ENCODE data around the gene PABPN1. TPM values are rescaled to one million over a fixed set of nuclear protein-coding genes. Genes with fewer than 3 reads are reported as not detected.

Gene PABPN1
- total RNA-seq, 3 donors from 2014 or later (not counting 1 experiment from before 2014, with no cell fraction given), result 226 to 261 (median 238) TPM

DNA sequence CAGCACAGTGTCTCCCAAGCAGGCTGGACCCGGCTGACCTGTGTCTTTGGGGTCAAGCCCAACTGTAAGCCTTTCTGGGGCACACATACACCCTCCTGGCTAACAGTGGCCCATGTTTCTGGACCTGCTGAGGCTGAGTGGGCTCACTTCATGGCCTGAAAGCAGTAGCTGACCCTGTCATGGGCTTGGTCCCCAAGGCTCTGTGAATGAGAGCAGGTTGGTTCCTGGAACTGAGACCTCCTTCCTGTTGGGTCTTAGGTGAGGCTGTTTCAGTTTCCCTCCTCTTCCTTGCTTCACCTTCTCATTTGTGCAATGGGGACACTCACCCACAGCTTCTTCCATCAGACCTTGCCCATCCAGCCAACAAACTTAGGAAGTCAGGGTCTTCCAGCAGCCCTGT lies 50.6 kb downstream of the PABPN1 start:
- Mint-ChIP-seq H3K9me3 (no peaks in the 10 kb centered on the region), H3K27ac (no peak overlapping the region), H3K36me3 (no peaks in the 10 kb centered on the region), H3K27me3 (ENCODE audit: low read depth in 2 of 2) (peaks cover 20 to 25% of the 10 kb centered on the region in 2 donors), H3K4me3 (no peak overlapping the region), H3K4me1 (no peaks in the 10 kb centered on the region)
- Histone ChIP-seq H3K4me1 (ENCODE audit: control insufficient read depth, insufficient read depth, low read length) (no peaks in the 10 kb centered on the region), H3K36me3 (ENCODE audit: control insufficient read depth, insufficient read depth, low read length) (no peaks in the 10 kb centered on the region), H3K4me3 (ENCODE audit: low read length) (no peak overlapping the region), H3K27ac (ENCODE audit: low read length) (no peak overlapping the region), H3K27me3 (ENCODE audit: control insufficient read depth, insufficient read depth, low read length) (no peaks in the 10 kb centered on the region), H3K9me3 (ENCODE audit: control insufficient read depth, insufficient read depth, low read length) (no peaks in the 10 kb centered on the region)
- ATAC-seq (no peak), DNase-seq (no peak)
- TF ChIP-seq CTCF (IDR thresholded peaks at IDR 0.05), result no peak
- intact Hi-C loops (cut with micrococcal nuclease), result no loop called here
- WGBS (ENCODE audit: insufficient coverage), result 84% methylated on average over 1 of the region's 1 CpG

- Histone ChIP-seq H3K9me3 (ENCODE audit: control insufficient read depth, insufficient read depth, low read length) (no peaks in the 10 kb centered on the region), H3K4me1 (ENCODE audit: control insufficient read depth, insufficient read depth, low read length) (no peaks in the 10 kb centered on the region), H3K4me3 (ENCODE audit: low read length) (no peak within 1 kb of the TSS), H3K36me3 (ENCODE audit: control insufficient read depth, insufficient read depth, low read length) (no peaks in the 10 kb centered on the region), H3K27me3 (ENCODE audit: control insufficient read depth, insufficient read depth, low read length) (no peaks in the 10 kb centered on the region), H3K27ac (ENCODE audit: low read length) (no peak within 1 kb of the TSS)
- Mint-ChIP-seq H3K27ac (no peak within 1 kb of the TSS), H3K4me3 (no peak within 1 kb of the TSS), H3K36me3 (no peaks in the 10 kb centered on the region), H3K4me1 (no peaks in the 10 kb centered on the region), H3K9me3 (no peaks in the 10 kb centered on the region), H3K27me3 (ENCODE audit: low read depth in 2 of 2) (peaks cover 15 to 19% of the 10 kb centered on the region in 2 donors)
- no peak for DNase-seq
- ATAC-seq, result no peak
- TF ChIP-seq CTCF (IDR thresholded peaks at IDR 0.05), result no peak
- WGBS (ENCODE audit: insufficient coverage), result 73% methylated on average over 2 of the region's 2 CpGs
- intact Hi-C loops (cut with micrococcal nuclease), result no loop called here
These were observed 51.3 kb downstream of the PABPN1 start, which contains the start of gene IL25 for GRCh38 chr14:23372509-23372908. TSS of gene IL25 (plus strand) at chr14:23372809.

- H3K4me1 ChIP-seq (ENCODE audit: control insufficient read depth, insufficient read depth, low read length), result no peaks in the 10 kb centered on the region
- Mint-ChIP-seq H3K4me1 (no peaks in the 10 kb centered on the region), H3K36me3 (no peaks in the 10 kb centered on the region), H3K27me3 (ENCODE audit: low read depth in 2 of 2) (peaks cover 13 to 15% of the 10 kb centered on the region in 2 donors), H3K4me3 (no peak overlapping the region), H3K9me3 (no peaks in the 10 kb centered on the region), H3K27ac (no peak overlapping the region)
- TF ChIP-seq CTCF (IDR thresholded peaks at IDR 0.05), result no peak
- ATAC-seq (no peak), DNase-seq (no peak)
- no peak overlapping the region for H3K4me3 ChIP-seq (ENCODE audit: low read length)
- H3K27ac ChIP-seq (ENCODE audit: low read length), result no peak overlapping the region
- intact Hi-C loops (cut with micrococcal nuclease), result no loop called here
- 92% methylated on average over 3 of the region's 3 CpGs for WGBS (ENCODE audit: insufficient coverage)
- H3K27me3 ChIP-seq (ENCODE audit: control insufficient read depth, insufficient read depth, low read length), result no peaks in the 10 kb centered on the region
- H3K36me3 ChIP-seq (ENCODE audit: control insufficient read depth, insufficient read depth, low read length), result no peaks in the 10 kb centered on the region
- H3K9me3 ChIP-seq (ENCODE audit: control insufficient read depth, insufficient read depth, low read length), result no peaks in the 10 kb centered on the region
These were observed 51.8 kb downstream of the PABPN1 start for GRCh38 chr14:23373041-23373440.

Other genes with a start within 250 kb of the PABPN1 start
- 100 to 1,000 TPM; 321 to 395 (median 347) TPM for gene ACIN1, start 226.3 kb upstream of the PABPN1 start, total RNA-seq
- 10 to 100 TPM; 10.6 to 19.0 (median 14.7) TPM for gene C14orf119, start 226.0 kb upstream of the PABPN1 start, total RNA-seq
- gene CIROP, start 216.5 kb upstream of the PABPN1 start, total RNA-seq, result not detected
- not detected for gene CEBPE, start 202.2 kb upstream of the PABPN1 start, total RNA-seq
- 1 to 10 TPM in 2 of 3 donors, under 1 TPM in 1; 0.42 to 1.2 (median 1.0) TPM for gene SLC7A8, start 137.8 kb upstream of the PABPN1 start, total RNA-seq
- not detected for gene RNF212B, start 83.5 kb upstream of the PABPN1 start, total RNA-seq
- 10 to 100 TPM in 1 of 3 donors, 1 to 10 TPM in 2; 5.1 to 10.1 (median 7.0) TPM for gene HOMEZ, start 35.3 kb upstream of the PABPN1 start, total RNA-seq
- gene PPP1R3E, start 18.6 kb upstream of the PABPN1 start, total RNA-seq, result 10 to 100 TPM; 13.2 to 27.8 (median 25.1) TPM
- 10 to 100 TPM; 13.8 to 25.3 (median 14.4) TPM for gene BCL2L2, start 14.6 kb upstream of the PABPN1 start, total RNA-seq
- under 1 TPM in 2 of 3 donors, not detected in 1; 0.28 to 1.00 TPM for gene SLC22A17, start 31.4 kb downstream of the PABPN1 start, total RNA-seq
- gene EFS, start 43.7 kb downstream of the PABPN1 start, total RNA-seq, result not detected
- gene IL25, start 51.4 kb downstream of the PABPN1 start, total RNA-seq, result not detected
- 1 to 10 TPM in 2 of 3 donors, not detected in 1; 2.9 to 4.5 TPM for gene CMTM5, start 55.6 kb downstream of the PABPN1 start, total RNA-seq
- not detected for gene MYH6, start 86.8 kb downstream of the PABPN1 start, total RNA-seq
- not detected for gene MYH7, start 114.2 kb downstream of the PABPN1 start, total RNA-seq
- 100 to 1,000 TPM; 110 to 136 (median 126) TPM for gene NGDN, start 148.2 kb downstream of the PABPN1 start, total RNA-seq
- gene ZFHX2, start 230.3 kb downstream of the PABPN1 start, total RNA-seq, result under 1 TPM; 0.07 to 0.72 (median 0.45) TPM
- 10 to 100 TPM; 16.5 to 19.3 (median 19.1) TPM for gene THTPA, start 234.8 kb downstream of the PABPN1 start, total RNA-seq
- gene AP1G2, start 246.3 kb downstream of the PABPN1 start, total RNA-seq, result 100 to 1,000 TPM; 219 to 296 (median 259) TPM